ENCODE results near the gene FGF14.

The FGF14 gene

DNA sequence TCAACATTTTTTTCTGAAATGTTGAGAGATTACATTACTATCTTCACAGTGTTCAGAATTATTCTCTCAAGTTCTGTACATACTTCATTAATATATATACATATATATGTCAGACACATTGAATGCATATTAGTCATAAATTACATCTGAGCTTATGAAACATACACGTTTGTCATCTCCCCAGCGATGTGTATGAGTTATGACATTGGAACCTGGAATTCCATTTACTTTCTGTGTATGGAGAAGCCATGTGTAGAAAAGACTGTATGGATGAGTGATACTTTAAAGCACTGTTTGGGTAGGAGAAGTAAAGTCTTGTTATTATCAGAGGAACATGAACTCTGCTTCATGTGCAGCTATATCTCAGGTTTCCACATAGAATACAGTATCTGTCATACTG is 167.2 kb downstream of the FGF14 start:
- no peak overlapping the region for H3K4me3 ChIP-seq (ENCODE audit: low read depth, low read length)
- TF ChIP-seq, protein P1, sequence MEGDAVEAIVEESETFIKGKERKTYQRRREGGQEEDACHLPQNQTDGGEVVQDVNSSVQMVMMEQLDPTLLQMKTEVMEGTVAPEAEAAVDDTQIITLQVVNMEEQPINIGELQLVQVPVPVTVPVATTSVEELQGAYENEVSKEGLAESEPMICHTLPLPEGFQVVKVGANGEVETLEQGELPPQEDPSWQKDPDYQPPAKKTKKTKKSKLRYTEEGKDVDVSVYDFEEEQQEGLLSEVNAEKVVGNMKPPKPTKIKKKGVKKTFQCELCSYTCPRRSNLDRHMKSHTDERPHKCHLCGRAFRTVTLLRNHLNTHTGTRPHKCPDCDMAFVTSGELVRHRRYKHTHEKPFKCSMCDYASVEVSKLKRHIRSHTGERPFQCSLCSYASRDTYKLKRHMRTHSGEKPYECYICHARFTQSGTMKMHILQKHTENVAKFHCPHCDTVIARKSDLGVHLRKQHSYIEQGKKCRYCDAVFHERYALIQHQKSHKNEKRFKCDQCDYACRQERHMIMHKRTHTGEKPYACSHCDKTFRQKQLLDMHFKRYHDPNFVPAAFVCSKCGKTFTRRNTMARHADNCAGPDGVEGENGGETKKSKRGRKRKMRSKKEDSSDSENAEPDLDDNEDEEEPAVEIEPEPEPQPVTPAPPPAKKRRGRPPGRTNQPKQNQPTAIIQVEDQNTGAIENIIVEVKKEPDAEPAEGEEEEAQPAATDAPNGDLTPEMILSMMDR (conservative IDR thresholded peaks at IDR 0.05; ENCODE audit: low read depth, low read length): no peak
- peak; percentile 28 for DNase-seq (ENCODE audit: low read depth)

DNA sequence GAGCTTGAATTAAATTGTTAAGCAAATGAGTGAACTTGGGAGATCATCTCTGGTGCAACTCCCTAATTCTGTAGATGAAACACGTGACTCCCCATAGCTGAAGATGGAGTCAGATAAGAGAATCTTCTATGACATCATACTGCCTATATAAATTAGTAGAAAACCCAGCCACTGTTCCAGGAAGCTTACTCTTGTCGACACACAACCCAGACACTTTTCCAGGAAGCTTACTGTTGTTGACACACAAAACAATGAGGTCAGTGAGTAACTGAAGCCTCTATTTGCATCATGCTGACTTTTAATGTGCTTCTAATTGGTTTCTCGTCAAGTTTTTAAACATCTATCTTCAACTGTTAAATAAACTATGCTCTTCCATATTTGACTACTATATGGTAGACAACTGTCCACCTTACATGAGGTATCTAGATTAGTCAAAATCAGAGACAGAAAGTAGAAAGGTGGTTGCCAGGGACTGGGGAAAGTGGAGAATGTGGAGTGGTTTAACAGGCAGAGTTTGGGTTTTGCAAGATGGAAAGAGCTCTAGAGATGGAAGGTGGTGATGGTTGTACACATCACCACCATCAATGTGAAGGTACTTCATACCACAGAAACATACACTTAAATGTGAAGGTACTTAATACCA is 168.2 kb downstream of the FGF14 start:
- TF ChIP-seq, protein P1 (conservative IDR thresholded peaks at IDR 0.05; ENCODE audit: low read depth, low read length): no peak
- DNase-seq (ENCODE audit: low read depth): peak; percentile 2
- no peak overlapping the region for H3K4me3 ChIP-seq (ENCODE audit: low read depth, low read length)

- H3K4me3 ChIP-seq (ENCODE audit: low read depth, low read length): no peak overlapping the region
- TF ChIP-seq, protein P1 (conservative IDR thresholded peaks at IDR 0.05; ENCODE audit: low read depth, low read length): no peak
Observed at GRCh38 chr13:102231479-102231878, 170.4 kb downstream of the FGF14 start.

GRCh38 chr13:102227741-102228140 is 174.1 kb downstream of the FGF14 start:
- DNase-seq (ENCODE audit: low read depth): no peak
- no peak overlapping the region for H3K4me3 ChIP-seq (ENCODE audit: low read depth, low read length)
- TF ChIP-seq, protein P1 (conservative IDR thresholded peaks at IDR 0.05; ENCODE audit: low read depth, low read length): no peak

More at GRCh38 chr13:102231479-102231878, 170.4 kb downstream of the FGF14 start:
- no peak for DNase-seq (ENCODE audit: low read depth)

GRCh38 chr13:102226591-102226990 is 175.3 kb downstream of the FGF14 start:
- TF ChIP-seq, protein P1 (conservative IDR thresholded peaks at IDR 0.05; ENCODE audit: low read depth, low read length): no peak
- H3K4me3 ChIP-seq (ENCODE audit: low read depth, low read length): no peak overlapping the region
- no peak for DNase-seq (ENCODE audit: low read depth)

DNA sequence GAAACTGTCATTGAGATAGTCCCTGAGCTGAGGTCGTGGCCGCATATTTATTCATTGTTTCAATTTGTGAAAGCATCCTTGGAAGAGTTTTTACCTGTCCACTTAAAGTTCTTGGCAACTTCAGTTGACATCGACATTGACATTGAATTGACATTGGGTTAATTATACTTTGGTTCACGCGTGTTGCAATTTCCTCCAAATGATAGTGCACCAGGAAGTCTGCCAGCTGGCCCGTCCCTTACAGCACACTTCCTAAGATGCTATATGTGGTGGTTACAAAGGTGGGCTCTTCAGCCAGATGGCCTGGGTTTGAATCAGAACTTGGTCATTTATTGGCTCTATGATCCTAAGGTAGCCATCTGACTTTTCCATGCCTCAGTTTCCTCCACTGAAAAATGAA is 176.0 kb downstream of the FGF14 start:
- TF ChIP-seq, protein P1 (conservative IDR thresholded peaks at IDR 0.05; ENCODE audit: low read depth, low read length): no peak
- DNase-seq (ENCODE audit: low read depth): no peak
- no peak overlapping the region for H3K4me3 ChIP-seq (ENCODE audit: low read depth, low read length)

GRCh38 chr13:102220681-102221228 is 181.1 kb downstream of the FGF14 start:
- no peak overlapping the region for H3K4me3 ChIP-seq (ENCODE audit: low read depth, low read length)
- no peak for DNase-seq (ENCODE audit: low read depth)
- TF ChIP-seq, protein P1 (conservative IDR thresholded peaks at IDR 0.05; ENCODE audit: low read depth, low read length): no peak

Data from choroid plexus epithelial cell (primary cell).